ENCODE data around the gene PPP2R5E. TPM values are rescaled to one million over a fixed set of nuclear protein-coding genes. Genes with fewer than 3 reads are reported as not detected.
A peak's percentile ranks its signal among the peaks of the same experiment; 100 is the strongest.

PPP2R5E gene
- total and polyA plus RNA-seq, 11 donors = 6.2 to 44.2 (median 31.3) TPM

DNA sequence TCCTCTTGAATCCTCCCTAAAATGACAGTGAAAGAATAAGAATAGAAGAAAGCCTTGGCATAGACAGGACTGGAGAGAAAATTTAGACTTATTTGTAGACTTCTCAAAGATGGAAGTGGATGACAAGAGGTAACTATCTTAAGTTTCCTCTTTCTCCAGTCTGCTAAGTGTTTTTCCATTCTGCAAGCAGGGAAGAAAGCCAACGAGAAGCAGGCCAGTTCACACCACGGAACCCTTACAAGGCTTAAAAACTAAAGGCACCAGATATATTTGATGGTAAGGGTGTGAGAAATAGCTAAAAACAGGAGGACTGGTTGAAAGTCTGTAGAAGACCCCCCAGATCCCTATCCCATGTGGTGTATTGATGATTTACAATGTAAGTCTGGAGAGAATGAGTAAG lies 141.5 kb downstream of the PPP2R5E start:
- ATAC-seq (peak in 1 of 4 donors; percentile 28), DNase-seq (no peak)
- WGBS, 4 donors = 29 to 59% (median 38%) methylated on average over 2 of the region's 2 CpGs
- Histone ChIP-seq H3K4me1 (peaks cover 0 to 22% (median 9%) of the 10 kb centered on the region in 12 donors), H3K36me3 (peaks cover 0 to 7% (median 0%) of the 10 kb centered on the region in 9 donors), H3K9me3 (no peaks in the 10 kb centered on the region), H3K27me3 (no peaks in the 10 kb centered on the region), H3K27ac (peak overlapping the region in 1 of 12 donors; percentile 8), H3K4me3 (no peak overlapping the region)
- intact Hi-C loops (cut with DNase I) = loop anchor here in 1 of 10 donors (5.0 kb wide), 1 partner anchor 141 kb away; the partner anchor contains the start of gene PPP2R5E
- TF ChIP-seq, protein P1, sequence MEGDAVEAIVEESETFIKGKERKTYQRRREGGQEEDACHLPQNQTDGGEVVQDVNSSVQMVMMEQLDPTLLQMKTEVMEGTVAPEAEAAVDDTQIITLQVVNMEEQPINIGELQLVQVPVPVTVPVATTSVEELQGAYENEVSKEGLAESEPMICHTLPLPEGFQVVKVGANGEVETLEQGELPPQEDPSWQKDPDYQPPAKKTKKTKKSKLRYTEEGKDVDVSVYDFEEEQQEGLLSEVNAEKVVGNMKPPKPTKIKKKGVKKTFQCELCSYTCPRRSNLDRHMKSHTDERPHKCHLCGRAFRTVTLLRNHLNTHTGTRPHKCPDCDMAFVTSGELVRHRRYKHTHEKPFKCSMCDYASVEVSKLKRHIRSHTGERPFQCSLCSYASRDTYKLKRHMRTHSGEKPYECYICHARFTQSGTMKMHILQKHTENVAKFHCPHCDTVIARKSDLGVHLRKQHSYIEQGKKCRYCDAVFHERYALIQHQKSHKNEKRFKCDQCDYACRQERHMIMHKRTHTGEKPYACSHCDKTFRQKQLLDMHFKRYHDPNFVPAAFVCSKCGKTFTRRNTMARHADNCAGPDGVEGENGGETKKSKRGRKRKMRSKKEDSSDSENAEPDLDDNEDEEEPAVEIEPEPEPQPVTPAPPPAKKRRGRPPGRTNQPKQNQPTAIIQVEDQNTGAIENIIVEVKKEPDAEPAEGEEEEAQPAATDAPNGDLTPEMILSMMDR (IDR thresholded peaks at IDR 0.05) = no peak
- no peak for TF ChIP-seq POLR2A (IDR thresholded peaks at IDR 0.05)

DNA sequence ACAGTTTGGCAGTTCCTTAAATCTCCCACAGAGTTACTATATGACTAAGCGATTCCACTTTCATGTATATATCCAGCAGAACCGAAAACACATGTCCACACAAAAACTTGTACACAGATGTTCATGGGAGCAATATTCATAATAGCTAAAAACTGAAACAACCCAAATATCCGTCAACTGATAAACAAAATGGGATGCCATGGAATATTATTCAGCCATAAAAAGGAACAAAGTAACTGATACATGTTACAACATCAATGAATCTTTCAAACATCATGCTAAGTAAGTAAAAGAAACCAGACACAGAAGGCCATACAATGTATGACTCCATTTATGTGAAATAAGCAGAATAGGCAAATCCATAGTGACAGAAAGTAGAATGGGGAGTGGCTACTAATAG lies 144.2 kb downstream of the PPP2R5E start:
- Histone ChIP-seq H3K27ac (no peak overlapping the region), H3K27me3 (no peaks in the 10 kb centered on the region), H3K9me3 (no peaks in the 10 kb centered on the region), H3K4me1 (peaks cover 0 to 22% (median 9%) of the 10 kb centered on the region in 12 donors), H3K4me3 (no peak overlapping the region), H3K36me3 (peaks cover 0 to 18% (median 10%) of the 10 kb centered on the region in 9 donors)
- ATAC-seq (no peak), DNase-seq (no peak)
- WGBS, 4 donors = 96 to 99% (median 97%) methylated on average over 3 of the region's 3 CpGs
- no peak for TF ChIP-seq POLR2A (IDR thresholded peaks at IDR 0.05)
- TF ChIP-seq, protein P1 (IDR thresholded peaks at IDR 0.05) = no peak
- intact Hi-C loops (cut with DNase I) = loop anchor here in 2 of 10 donors (10.0 kb wide), 1 partner anchor 236 kb away; no protein-coding TSS in a partner anchor

DNA sequence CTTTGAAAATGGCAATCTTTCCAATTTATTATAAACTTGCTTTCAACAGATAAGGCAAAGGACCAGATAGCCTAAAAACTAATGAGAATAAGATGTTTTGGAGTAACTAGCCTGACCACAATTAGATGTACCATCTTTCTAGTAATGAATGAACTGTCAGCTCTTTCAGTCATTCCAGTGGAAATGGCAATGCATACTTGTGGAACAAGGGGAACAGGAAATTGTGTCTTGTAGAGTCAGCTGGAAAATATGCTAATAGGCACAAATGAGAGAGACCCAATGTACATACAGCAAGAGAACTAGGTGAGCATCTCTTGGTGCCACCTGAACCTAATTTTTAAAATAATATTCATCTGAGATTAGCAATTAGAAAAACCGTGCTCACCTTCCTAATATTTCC lies 148.3 kb downstream of the PPP2R5E start:
- Histone ChIP-seq H3K36me3 (peaks cover 0 to 52% (median 41%) of the 10 kb centered on the region in 9 donors), H3K9me3 (no peaks in the 10 kb centered on the region), H3K4me1 (no peaks in the 10 kb centered on the region), H3K27me3 (no peaks in the 10 kb centered on the region), H3K4me3 (no peak overlapping the region), H3K27ac (no peak overlapping the region)
- ATAC-seq (no peak), DNase-seq (no peak)
- intact Hi-C loops (cut with DNase I) = loop anchor here in 3 of 10 donors (5.0 to 10.0 kb wide), 2 partner anchors 147 to 240 kb away; partner anchors contain the start of gene PPP2R5E (in 1 of the 3)
- TF ChIP-seq POLR2A (IDR thresholded peaks at IDR 0.05) = no peak
- TF ChIP-seq, protein P1 (IDR thresholded peaks at IDR 0.05) = no peak
- 86 to 98% (median 94%) methylated on average over 1 of the region's 1 CpG for WGBS, 4 donors

DNA sequence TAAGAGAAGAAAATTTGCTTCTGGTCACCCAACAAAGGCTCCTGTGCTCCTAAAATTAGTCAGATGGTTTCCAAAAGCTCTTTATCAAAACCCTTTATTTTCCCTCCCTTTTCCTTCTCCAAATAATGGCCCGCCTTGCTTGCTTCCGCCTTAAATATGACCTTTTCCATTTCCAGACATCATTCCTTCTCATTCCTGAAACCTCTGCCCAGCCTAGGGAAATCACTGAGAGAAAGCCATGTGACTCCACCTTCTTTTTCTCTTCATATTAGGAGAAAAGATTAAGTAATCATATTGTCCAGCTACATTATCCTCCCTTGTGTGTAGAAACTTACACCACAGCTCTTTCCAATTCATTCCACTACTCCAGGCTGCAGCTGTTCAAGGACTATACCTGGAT lies 148.7 kb downstream of the PPP2R5E start:
- DNase-seq (no peak), ATAC-seq (no peak)
- H3K9me3 ChIP-seq = no peaks in the 10 kb centered on the region
- TF ChIP-seq, protein P1 (IDR thresholded peaks at IDR 0.05) = no peak
- TF ChIP-seq POLR2A (IDR thresholded peaks at IDR 0.05) = no peak
- no peak overlapping the region for H3K4me3 ChIP-seq
- H3K4me1 ChIP-seq = no peaks in the 10 kb centered on the region
- peaks cover 0 to 54% (median 44%) of the 10 kb centered on the region in 9 donors for H3K36me3 ChIP-seq
- H3K27me3 ChIP-seq = no peaks in the 10 kb centered on the region
- H3K27ac ChIP-seq = no peak overlapping the region
- intact Hi-C loops (cut with DNase I) = loop anchor here in 3 of 10 donors (5.0 to 10.0 kb wide), 2 partner anchors 148 to 240 kb away; partner anchors contain the start of gene PPP2R5E (in 1 of the 3)
- WGBS, 4 donors = 87 to 91% (median 91%) methylated on average over 2 of the region's 2 CpGs
